Medulla oblongata (tissue), 1 donor: ENCODE measurements around the gene RUSC2.
"Not testable (repeated sequence)": the region's sequence is repeated elsewhere in the genome, so short reads cannot be mapped to it uniquely, and the experiment has no call there.

ENCODE experiments used
- DNase-seq: peaks from one replicate; pipeline ENCODE4 v3.0.0-alpha.2; 2015; ENCODE audit errors: extremely low spot score

RUSC2 gene

DNA sequence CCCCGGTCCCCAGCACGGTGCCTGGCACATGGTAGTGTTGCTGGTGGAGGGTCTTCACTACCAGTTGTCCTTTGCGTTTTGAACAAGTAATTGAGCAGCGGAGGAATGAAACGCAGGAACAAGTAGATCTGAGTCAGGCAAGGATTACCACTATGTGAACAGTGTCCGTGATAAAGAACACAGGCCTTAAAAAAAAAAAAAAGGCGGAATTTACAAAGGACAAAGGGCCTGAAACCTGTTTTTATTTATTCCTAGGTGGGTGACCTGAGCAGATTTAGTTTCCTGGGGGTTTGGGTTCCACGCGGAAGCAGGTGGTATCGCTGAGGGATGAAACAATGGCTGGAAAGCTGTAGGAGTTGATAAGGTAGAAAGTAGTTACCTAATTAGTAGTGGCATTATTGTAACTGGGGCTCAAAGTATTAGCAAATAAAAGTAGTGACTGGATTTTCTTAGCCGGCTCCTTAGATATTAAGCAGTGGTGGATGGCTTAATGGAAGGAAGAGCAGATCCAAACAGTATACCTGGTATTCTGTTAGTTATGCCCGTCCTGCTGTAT, 1.1 kb downstream of the RUSC2 start:
- no peak for DNase-seq

DNA sequence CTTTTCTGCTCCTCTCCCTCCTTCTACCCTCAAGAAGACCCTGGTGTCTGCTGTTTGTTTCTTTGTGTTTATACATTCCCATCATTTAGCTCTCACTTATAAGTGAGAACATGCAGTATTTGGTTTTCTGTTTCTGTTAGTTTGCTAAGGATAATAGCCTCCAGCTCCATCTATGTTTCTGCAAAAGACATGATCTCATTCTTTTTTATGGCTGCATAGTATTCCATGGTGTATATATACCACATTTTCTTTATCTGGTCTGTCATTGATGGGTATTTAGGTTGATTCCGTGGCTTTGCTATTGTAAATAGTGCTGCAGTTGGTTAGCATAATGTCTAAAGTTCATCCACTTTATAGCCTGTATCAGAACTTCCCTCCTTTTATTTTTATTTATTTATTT, 3.2 kb downstream of the RUSC2 start:
- DNase-seq: not testable (repeated sequence)

DNA sequence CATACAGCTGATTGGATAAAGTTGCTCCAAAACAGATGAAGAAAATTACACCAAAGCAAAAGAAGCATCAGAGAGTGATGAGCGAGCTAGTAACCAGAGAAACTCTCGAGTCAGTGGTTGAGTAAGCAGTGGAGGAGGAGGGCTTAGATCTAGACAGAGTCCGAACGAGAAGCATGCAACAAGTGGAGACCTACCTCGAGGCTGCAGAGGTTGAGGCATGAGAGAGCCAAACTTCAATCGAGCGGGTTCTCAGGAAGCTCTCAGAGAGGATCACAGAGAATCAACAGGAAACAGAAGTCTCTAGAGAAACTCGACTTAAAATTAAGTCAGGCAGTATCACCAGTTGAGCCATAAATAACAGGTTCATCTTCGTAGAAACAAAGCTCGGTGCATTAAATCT, 6.1 kb downstream of the RUSC2 start:
- no peak for DNase-seq

DNA sequence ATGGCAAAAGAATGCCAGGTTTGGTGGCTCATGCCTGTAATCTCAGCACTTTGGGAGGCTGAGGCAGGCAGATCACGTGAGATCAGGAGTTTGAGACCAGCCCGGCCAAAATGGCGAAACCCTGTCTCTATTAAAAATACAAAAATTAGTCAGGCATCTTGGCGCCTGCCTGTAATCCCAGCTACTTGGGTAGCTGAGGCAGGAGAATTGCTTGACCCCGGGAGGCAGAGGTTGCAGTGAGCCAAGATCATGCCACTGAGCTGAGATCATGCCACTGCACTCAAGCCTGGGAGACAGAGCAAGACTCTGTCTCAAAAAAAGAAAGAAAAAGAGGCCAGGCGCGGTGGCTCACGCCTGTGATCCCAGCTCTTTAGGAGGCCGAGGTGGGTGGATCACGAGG, 8.3 kb downstream of the RUSC2 start:
- DNase-seq: not testable (repeated sequence)

DNA sequence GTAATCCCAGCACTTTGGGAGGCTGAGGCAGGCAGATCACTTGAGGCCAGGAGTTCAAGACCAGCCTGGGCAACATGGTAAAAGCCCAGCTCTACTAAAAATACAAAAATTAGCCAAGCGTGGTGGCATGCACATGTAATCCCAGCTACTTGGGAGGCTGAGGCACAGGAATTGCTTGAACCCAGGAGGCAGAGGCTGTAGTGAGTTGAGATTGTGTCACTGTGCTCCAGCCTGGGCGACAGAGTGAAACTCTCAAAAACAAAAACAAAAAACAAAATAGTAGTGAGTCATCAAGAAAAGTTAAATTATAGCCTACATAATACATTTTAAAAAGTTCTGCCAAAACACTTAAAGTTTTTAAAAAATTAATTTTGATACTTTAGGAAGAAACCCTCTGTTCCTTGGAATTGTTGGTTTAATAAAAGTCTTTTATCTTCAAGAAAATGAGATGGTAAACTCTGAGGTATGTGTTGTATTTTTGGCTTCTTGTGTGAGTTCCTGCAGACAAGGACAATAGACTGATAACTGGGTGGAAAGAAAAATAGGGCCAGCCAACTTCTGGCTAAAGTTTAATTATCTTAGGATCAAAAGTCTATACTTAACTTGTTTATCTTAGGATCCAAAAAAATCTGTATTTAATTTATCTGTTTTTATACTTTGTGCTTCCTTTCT, 9.3 kb downstream of the RUSC2 start:
- DNase-seq: no peak

DNA sequence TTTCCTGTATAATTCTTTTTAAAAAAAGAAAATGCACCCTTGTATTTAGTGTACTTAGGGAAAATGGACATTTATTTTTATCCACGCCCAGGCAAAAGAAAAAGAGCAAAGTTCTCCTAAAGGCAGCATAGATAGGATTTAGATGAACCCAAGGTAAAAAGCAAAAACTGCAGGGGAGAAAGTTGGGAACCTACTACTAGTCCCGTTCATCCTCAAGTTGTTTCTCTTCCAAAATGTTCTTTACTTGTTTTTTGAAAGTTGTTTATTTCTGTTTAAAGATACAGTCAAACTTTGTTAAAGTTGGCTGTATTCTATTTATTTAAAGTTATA, 9.8 kb downstream of the RUSC2 start:
- DNase-seq: no peak

DNA sequence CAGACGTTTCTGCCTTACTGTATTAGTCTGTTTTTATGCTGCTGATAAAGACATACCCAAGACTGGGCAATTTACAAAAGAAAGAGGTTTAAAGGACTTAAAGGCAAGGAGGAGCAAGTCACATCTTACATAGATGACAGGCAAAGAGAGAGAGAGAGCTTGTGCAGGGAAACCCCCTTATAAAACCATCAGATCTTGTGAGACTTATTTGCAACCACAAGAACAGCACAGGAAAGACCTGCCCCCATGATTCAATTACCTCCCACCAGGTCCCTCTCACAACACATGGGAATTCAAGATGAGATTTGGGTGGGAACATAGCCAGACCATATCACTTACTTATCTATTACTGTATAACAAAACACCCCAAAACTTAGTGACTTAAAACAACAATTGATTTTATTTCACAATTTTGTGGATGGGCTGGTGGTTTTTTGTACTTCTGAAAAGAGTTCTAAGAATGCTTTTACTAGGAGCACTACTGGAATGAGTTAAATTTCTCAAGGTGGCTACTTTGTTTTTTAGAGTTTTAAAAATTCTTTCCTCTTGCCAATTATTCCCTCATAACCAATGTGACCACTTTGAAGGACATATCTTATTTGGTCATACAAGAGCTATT, 10.3 kb downstream of the RUSC2 start:
- DNase-seq: no peak

DNA sequence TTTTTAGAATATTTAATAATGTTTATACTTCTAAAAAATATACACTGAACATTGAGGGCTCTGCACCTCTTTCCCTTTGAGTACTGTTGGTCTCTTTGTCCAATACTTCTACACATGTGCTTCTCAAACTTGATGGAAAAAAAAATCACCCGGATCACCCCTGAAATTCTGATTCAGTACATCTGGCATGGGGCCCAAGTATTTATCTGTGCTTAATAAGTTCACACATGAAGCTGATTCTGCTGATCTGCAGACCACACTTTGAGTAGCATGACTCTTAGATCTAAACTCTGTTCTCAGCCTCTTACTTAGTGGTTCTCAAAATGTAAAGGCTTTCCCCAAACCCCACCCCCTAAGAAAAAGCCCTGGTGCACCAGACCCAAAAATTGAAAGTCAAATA, 12.0 kb downstream of the RUSC2 start:
- no peak for DNase-seq

DNA sequence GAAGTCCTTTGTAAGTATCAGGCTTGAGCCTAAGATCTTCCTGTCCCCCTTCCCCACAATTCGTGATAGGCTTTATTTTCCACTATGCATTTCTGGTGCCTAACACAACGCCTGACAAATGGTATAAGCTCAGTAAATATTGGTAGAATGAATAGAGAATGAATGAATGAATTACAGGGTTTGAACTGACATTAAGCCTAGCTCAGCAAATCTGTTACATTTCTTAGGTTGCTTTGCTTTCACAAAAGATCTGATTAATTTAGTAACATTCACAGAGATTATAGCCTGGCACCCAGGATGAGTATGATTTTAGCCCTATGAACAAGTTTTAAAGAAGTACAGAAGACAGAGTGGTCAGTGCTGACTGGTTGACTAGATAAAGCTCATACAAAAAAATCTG, 16.4 kb downstream of the RUSC2 start:
- no peak for DNase-seq

DNA sequence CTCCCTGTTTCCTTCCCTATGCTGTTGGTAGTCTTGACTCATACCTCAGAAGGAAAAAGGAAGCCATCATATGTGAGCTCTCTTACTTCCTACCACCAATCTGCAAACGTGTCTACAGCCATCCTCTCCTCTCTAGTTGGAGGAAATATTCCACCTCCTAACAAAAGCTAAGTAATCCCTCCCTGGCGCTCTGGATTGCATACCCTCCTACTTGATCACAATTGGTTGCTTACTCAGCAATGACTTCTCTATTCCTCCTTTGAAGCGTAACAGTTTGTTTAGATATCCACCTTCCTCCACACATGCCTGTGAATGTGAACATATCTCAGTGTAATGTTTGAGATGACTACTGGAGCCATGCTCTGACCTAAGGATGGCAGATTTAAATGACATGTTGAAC, 18.2 kb downstream of the RUSC2 start:
- DNase-seq: no peak

DNA sequence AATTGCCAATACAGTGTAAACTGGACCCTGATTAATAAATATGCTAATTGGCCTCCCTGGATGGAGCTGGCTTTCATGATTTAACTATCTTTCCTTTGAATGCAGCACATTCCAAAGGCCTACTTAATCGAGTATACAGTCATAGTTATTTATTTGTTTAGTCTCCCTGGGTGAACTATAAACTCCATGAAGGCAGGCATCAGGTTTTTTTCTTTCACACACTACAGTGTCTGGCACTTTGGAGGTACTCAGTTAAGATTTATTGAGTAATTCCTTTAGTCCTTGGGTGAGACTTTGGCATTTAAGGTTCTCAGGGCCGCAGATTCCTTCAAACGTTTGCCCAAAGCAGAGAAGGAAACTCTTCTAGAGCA, 20.5 kb downstream of the RUSC2 start:
- DNase-seq: no peak

DNA sequence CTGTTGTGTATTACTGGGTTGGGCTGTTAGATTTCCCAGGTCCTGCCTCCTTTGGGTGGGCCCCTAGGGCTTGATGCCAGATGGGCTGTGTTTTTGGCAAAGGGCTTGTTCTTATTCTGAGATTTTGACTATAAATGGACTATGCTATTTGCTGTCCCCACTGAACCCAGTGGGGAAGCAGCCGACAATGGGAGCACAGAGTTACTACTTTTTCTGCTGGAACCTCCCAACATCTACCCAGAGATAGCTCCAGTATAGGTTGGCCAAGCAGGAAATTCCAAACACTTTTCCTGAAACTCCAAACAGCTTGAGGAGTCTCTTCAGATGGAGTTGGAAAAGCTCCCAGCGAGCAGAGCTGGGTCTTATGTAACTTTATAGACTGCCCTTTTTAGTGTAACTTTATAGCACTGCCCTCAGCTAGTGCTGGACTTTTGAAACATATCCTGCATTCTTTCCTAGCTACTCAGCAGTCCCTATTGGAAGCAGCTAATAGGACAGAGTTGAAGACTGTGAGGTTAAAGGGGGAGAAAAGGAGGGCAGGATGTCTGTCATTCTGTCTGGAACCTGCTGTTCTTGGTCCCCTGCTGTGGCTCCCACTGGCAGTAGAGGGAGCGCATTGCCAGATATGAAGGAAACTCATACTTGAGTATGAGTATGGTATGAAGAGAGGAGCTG, 21.0 kb downstream of the RUSC2 start:
- peak; percentile 44 for DNase-seq

DNA sequence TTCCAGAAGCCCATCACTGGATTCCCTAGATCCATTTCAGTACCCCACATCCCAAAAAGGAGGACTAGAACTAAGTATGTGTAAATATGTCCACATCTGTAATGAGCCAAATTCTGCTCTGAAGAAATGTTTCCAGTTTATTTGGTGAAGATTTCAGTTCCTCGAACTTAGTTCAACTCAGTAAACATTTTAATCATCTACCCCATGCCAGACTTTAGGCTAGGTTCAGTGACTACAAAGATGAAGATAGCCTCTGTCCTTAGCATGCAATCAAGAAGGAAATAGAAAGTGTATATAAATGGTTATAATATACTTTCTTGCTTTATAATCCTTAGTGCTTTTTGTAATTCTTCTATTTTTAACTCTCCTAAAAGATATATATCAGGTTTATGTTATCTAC, 21.5 kb downstream of the RUSC2 start:
- DNase-seq: no peak

DNA sequence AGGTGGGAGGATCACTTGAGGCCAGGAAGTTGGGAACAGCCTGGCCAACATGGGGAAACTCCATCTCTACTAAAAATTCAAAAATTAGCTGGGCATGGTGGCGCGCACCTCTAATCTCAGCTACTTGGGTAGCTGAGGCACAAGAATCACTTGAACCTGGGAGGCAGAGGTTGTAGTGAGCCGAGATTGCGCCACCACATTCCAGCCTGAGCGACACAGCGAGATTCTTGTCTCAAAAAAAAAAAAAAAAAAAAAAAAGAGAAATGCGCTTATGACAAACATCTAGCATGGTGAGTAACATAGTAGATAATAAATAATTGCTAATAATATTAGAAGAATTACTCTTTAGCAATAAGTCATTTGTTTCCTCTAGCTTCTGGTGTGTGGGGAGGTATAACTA, 25.9 kb downstream of the RUSC2 start:
- no peak for DNase-seq

DNA sequence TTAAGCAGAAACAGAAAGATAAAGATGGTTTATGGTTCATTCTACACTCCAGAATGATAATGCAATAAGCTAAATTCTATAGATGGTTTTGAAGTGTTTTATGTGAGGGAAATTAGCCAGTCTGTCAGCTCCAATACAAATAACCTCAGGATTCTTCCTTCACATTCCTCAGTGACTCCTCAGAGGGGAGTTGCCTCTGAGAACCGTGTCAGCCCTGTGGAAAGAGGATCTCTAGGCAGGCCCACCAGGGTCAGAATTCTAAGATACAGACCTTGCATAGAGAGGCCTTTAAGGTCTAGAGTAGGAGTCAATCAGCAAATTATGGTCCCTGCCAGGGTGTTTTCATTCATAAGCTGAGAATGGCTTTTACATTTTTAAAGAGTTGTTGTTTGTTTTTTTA, 26.6 kb downstream of the RUSC2 start:
- peak; percentile 39 for DNase-seq

DNA sequence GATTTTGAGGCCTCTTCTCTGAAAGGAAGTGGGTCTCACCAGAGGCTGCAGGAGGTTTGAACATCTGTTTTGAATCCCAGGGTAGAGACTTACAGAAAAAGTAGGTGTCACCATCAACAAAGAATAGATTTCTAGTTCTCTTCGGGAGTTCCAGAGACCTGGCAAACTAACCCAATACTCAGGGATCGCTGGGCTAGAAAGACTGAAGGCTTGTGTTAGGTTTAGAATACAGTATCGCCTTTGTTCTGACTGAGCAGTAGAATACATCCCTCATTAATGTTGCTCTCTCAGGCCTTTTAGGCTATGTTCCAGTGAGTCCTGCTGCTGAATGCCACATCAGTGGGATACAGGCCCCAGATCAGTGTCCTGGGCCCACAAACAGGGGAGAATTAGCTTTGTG, 27.2 kb downstream of the RUSC2 start:
- peak; percentile 94 for DNase-seq

DNA sequence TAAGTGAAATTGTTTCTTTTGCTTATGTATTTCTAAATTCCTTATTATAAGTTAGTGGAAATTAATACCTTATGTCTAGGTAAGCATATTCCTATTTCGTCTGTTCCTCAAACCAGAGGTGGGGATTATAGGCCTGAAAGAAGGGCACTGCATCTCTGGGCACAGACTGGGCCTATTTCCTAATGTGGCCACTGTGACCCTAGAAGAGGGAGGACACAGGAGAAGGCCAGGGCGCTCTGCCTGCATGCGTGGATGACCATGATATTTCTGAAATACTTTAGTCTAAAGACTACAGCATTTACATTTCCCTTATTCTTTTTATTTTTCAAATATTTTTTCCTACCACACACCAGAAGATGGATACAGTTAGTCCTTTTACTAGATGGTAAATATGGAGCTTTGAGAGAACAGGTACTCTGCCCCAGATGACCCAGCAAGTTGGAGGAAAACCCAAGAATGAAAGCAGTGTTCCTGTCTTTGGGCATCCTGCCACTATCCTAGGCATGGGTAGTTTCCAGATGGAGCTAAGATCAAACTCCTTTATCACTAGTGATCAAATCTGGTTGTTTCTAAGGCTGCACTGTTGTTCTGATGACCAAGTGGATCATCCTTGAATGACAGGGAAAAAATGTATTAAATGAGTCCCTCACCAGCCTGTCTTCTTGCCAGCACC, 27.8 kb downstream of the RUSC2 start:
- peak; percentile 37 for DNase-seq

DNA sequence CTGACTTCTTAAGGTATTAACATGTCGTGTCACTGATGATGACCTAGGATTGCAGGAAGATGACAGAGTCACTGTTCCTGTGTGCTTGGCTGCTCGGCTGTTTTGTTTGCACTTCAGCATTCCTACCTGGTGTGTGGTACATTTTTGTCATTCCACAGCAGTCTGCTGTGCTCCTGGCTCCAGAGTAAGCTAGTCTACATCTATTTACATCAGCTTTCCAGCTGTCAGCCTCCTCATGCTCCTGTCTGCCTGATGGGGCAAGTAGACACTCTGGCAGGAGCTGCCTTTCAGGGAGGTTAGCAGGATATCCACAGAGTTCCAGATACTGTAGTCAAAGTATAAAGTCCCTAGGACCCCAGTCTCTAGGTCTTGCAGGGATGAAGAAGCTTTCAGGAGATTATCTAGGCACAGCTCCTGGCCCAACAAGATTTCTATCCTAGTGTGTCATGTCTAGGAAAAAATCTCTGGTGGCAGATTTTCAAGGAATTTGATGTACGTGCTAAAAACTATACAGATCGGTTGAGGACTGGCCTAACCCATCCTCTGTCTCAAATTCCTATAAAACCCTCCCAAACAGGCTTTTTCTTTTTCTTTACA, 28.4 kb downstream of the RUSC2 start:
- peak; percentile 18 for DNase-seq

DNA sequence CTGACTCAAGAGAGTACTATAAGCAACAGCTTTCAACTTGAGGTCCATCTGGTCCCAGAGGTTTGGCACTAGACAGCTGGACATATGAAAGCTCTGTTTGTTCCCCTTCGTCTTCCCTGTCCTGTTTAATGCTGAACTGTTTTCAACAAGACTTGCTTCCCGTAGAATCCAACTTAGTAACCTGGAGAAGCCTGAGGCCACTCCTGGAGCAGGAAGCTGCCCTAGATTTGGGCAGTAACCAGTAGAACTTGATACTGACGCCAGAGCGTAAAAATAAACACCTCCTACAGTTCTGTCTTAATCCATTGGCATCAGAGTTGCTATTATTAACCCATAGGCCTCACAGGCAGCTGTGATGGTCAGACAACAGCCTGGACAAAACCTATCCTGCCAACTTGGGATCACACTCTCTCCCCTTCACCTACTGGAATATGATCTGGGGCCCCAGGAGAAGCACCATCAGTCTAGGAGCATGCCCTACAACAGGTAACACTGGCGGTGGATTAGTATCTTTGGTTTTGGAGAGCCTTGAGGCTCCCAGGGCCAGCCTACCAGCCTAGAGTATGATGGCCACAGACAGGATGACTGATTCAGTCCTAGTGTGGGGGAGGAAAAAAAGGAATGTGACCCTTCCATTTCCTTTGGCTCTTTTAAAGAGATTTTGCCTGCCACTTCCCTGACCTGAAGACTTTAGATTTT, 29.2 kb downstream of the RUSC2 start:
- peak; percentile 50 for DNase-seq

DNA sequence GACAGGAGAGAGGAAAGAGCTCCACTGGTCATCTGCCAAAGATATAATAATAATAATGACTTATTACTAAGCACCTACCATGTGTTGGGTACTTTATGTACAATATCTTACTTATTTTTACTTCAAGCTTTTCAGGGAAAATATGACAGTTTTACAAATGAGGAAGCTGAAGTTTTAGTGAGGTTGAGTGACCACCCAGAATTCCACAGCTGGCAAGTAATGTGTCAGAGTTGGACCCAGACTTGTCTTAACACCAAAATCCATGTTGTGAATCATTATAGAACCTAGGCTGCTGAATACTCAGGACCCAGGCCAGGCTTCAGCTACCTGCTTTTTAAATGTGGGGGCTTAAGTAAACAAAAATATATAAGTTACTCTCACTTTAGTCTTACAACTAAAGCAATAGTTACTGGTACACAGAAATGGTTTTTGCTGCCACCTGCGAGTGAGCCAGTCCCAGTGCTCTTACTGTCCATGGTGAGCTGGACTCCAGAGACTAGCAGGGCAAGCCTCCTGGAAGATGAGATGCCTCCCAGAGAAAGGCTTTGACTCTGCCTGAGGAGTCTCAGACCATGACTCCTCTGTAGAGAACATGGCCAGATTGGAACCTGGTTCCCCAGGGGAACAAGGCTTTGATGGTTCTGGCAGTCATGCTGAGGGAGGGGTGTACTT, 29.9 kb downstream of the RUSC2 start:
- no peak for DNase-seq

DNA sequence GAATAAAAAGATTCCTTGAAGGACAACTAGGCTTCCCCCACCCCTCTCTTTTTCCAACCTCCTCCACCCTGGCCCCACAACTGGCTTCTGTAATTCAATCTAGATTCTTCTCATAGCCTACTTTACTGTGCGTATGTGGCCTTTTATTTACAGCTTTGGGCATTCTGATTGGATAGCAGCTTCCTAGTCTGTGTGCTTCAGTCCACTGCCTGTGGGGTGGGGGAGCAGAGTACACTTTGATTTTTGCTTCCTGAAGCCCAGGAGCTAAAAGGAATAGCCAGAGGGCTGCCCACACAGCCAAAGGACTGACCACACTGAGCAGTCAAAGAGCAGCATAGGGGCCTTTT, 30.4 kb downstream of the RUSC2 start:
- DNase-seq: no peak
